ENCODE results near the gene SLX9.

- TF ChIP-seq BHLHE40 (IDR thresholded peaks at IDR 0.05; ENCODE audit: borderline replicate concordance) (no peak), FOXK2 (IDR thresholded peaks at IDR 0.05) (no peak), SP1 (IDR thresholded peaks at IDR 0.05) (no peak), TARDBP (IDR thresholded peaks at IDR 0.05) (no peak), FOXM1 (IDR thresholded peaks at IDR 0.05; ENCODE audit: borderline replicate concordance) (no peak), ELF4 (IDR thresholded peaks at IDR 0.05) (no peak), LEF1 (IDR thresholded peaks at IDR 0.05; ENCODE audit: borderline replicate concordance) (no peak), L3MBTL2 (conservative IDR thresholded peaks at IDR 0.05) (no peak), FOXA1 (IDR thresholded peaks at IDR 0.05) (no peak)
- TF ChIP-seq, protein P1, sequence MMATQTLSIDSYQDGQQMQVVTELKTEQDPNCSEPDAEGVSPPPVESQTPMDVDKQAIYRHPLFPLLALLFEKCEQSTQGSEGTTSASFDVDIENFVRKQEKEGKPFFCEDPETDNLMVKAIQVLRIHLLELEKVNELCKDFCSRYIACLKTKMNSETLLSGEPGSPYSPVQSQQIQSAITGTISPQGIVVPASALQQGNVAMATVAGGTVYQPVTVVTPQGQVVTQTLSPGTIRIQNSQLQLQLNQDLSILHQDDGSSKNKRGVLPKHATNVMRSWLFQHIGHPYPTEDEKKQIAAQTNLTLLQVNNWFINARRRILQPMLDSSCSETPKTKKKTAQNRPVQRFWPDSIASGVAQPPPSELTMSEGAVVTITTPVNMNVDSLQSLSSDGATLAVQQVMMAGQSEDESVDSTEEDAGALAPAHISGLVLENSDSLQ (IDR thresholded peaks at IDR 0.05): no peak
Observed at GRCh38 chr21:44949161-44949778, 9.4 kb downstream of the SLX9 start.
